Smooth muscle cell (in vitro differentiated cells): Measurements from ENCODE around the gene CLCN6. TPM values are rescaled to one million over a fixed set of nuclear protein-coding genes. Genes with fewer than 3 reads are reported as not detected.

Experiments used
- DNase-seq: peaks from one replicate; lab custom pipeline; 2025; ENCODE audit not compliant: unreplicated experiment; lab: John Stamatoyannopoulos, UW
- H2AFZ ChIP-seq: fragments of 200-600 bp; sonication (generic); 2 replicates; pipeline ENCODE4 v1.6.0; 2016; ENCODE audit warnings: antibody characterized with exemption, low read depth, mild to moderate bottlenecking
- H3F3A ChIP-seq: fragments of 200-600 bp; sonication (generic); 2 replicates; pipeline ENCODE4 v1.6.0; 2017; ENCODE audit warnings: antibody characterized with exemption, low read depth
- H3K27ac ChIP-seq: fragments of 200-600 bp; sonication (generic); 2 replicates; pipeline ENCODE4 v1.5.1; 2016; ENCODE audit warnings: low read depth, mild to moderate bottlenecking
- H3K27me3 ChIP-seq: fragments of 200-600 bp; sonication (generic); 2 replicates; pipeline ENCODE4 v1.6.1; 2016; ENCODE audit warnings: low read depth, mild to moderate bottlenecking
- H3K36me3 ChIP-seq: fragments of 200-600 bp; sonication (generic); 2 replicates; pipeline ENCODE4 v1.5.1; 2016; ENCODE audit warnings: low read depth
- H3K4me1 ChIP-seq: fragments of 200-600 bp; sonication (generic); 2 replicates; pipeline ENCODE4 v1.5.1; 2016; ENCODE audit warnings: low read depth
- H3K4me2 ChIP-seq: fragments of 200-600 bp; sonication (generic); 2 replicates; pipeline ENCODE4 v1.6.0; 2016; ENCODE audit warnings: mild to moderate bottlenecking
- H3K4me3 ChIP-seq: fragments of 200-600 bp; sonication (generic); 2 replicates; pipeline ENCODE4 v1.5.1; 2016; ENCODE audit warnings: mild to moderate bottlenecking
- H3K79me2 ChIP-seq: fragments of 200-600 bp; sonication (generic); 2 replicates; pipeline ENCODE4 v1.6.0; 2016; ENCODE audit warnings: low read depth, mild to moderate bottlenecking
- H3K9ac ChIP-seq: fragments of 200-600 bp; sonication (generic); 2 replicates; pipeline ENCODE4 v1.6.0; 2016; ENCODE audit warnings: low read depth
- H3K9me3 ChIP-seq: fragments of 200-600 bp; sonication (generic); replicated peaks from 2 replicates; pipeline ENCODE4 v1.5.1; 2016; ENCODE audit warnings: low read depth
- H4K20me1 ChIP-seq: fragments of 200-600 bp; sonication (generic); 2 replicates; pipeline ENCODE4 v1.6.0; 2016; ENCODE audit warnings: low read depth
- CTCF ChIP-seq: fragments of 200-600 bp; sonication (generic); IDR thresholded peaks from 2 replicates; pipeline ENCODE4 v1.5.1; 2017; ENCODE audit warnings: borderline replicate concordance, mild to moderate bottlenecking, antibody characterized with exemption; ENCODE audit not compliant: insufficient read depth, poor library complexity, severe bottlenecking
- WGBS: methylation state at CpG from one replicate; pipeline ENCODE4 v1.1.7; 2016; ENCODE audit warnings: low lambda C conversion rate; 5-methylcytosine and 5-hydroxymethylcytosine counted together
- polyA plus RNA-seq: library from polyadenylated mRNA; unstranded; fragments of >200 nt; fragmentation: Nextera tagmentation; extraction: Ambion mirVana; gene quantifications from 2 replicates; pipeline ENCODE4 v1.2.1, GENCODE V29; 2016
- total RNA-seq: library from RNA; depleted of rRNA; stranded (reverse); fragments of >200 nt; gene quantifications from 2 replicates; pipeline ENCODE4 v1.2.3, GENCODE V29; 2014

Gene CLCN6
- total and polyA plus RNA-seq, 2 experiments from 2014 or later: 9.9 to 13.6 TPM

- Histone ChIP-seq H3K4me2 (no peak overlapping the region), H3K9ac (no peak overlapping the region), H3K4me1 (no peaks in the 10 kb centered on the region), H3K9me3 (no peaks in the 10 kb centered on the region), H3K27me3 (peaks cover 33% of the 10 kb centered on the region), H3K4me3 (no peak overlapping the region), H3F3A (no peaks in the 10 kb centered on the region), H4K20me1 (no peaks in the 10 kb centered on the region), H2AFZ (no peak overlapping the region), H3K36me3 (no peaks in the 10 kb centered on the region), H3K27ac (no peak overlapping the region), H3K79me2 (no peaks in the 10 kb centered on the region)
- WGBS: 56% methylated on average over 10 of the region's 10 CpGs
- no peak for TF ChIP-seq CTCF
- DNase-seq: no peak
Observed at GRCh38 chr1:11857164-11857851, 51.3 kb downstream of the CLCN6 start.

- no peak for TF ChIP-seq CTCF
- Histone ChIP-seq H4K20me1 (no peaks in the 10 kb centered on the region), H2AFZ (no peak overlapping the region), H3K4me3 (no peak overlapping the region), H3F3A (no peaks in the 10 kb centered on the region), H3K27me3 (peaks cover 33% of the 10 kb centered on the region), H3K4me1 (no peaks in the 10 kb centered on the region), H3K27ac (no peak overlapping the region), H3K9me3 (no peaks in the 10 kb centered on the region), H3K36me3 (no peaks in the 10 kb centered on the region), H3K4me2 (no peak overlapping the region), H3K79me2 (no peaks in the 10 kb centered on the region), H3K9ac (no peak overlapping the region)
- 90% methylated on average over 14 of the region's 14 CpGs for WGBS
- DNase-seq: no peak
Observed at GRCh38 chr1:11858158-11858557, 52.2 kb downstream of the CLCN6 start.

GRCh38 chr1:11858613-11858967 lies 52.6 kb downstream of the CLCN6 start, which contains the start of gene NPPB:
NPPB (minus strand) TSS chr1:11858945; CDS start chr1:11858833, 112 bp downstream.
- H3K9ac ChIP-seq: no peak within 1 kb of the TSS
- TF ChIP-seq CTCF: no peak
- H3K27me3 ChIP-seq: peaks cover 33% of the 10 kb centered on the region
- no peaks in the 10 kb centered on the region for H3K79me2 ChIP-seq
- no peak for DNase-seq
- no peak within 1 kb of the TSS for H3K27ac ChIP-seq
- no peaks in the 10 kb centered on the region for H3F3A ChIP-seq
- H2AFZ ChIP-seq: no peak within 1 kb of the TSS
- H3K36me3 ChIP-seq: no peaks in the 10 kb centered on the region
- peak within 1 kb of the TSS; percentile 16 for H3K4me2 ChIP-seq
- no peaks in the 10 kb centered on the region for H3K9me3 ChIP-seq
- WGBS: 27% methylated on average over 16 of the region's 16 CpGs
- H3K4me3 ChIP-seq: no peak within 1 kb of the TSS
- no peaks in the 10 kb centered on the region for H4K20me1 ChIP-seq
- no peaks in the 10 kb centered on the region for H3K4me1 ChIP-seq
